ENCODE measurements around the gene UBE2L6.

GRCh38 chr11:57549983-57550382 lies 17.5 kb downstream of the UBE2L6 start:
- TF ChIP-seq TAF1 (IDR thresholded peaks at IDR 0.05; ENCODE audit: borderline replicate concordance, insufficient read depth, low read length) (no peak), SIN3A (IDR thresholded peaks at IDR 0.05; ENCODE audit: borderline replicate concordance, insufficient read depth, low read length) (no peak), POLR2AphosphoS5 (IDR thresholded peaks at IDR 0.05; ENCODE audit: low read depth, low read length) (no peak)
